IPS-18c (cell line): Measurements from ENCODE around the gene TXNDC2.

ENCODE experiments used
- H3K4me3 ChIP-seq: 2 replicates; pipeline ENCODE4 v1.7.0; 2013; ENCODE audit warnings: low read depth, mild to moderate bottlenecking, low read length, moderate library complexity; ENCODE audit not compliant: insufficient read depth
- H3K9me3 ChIP-seq: one replicate; pipeline ENCODE4 v1.6.1; 2013; ENCODE audit warnings: mild to moderate bottlenecking, low read length, moderate library complexity; ENCODE audit not compliant: control insufficient read depth, insufficient read depth

The TXNDC2 gene

DNA sequence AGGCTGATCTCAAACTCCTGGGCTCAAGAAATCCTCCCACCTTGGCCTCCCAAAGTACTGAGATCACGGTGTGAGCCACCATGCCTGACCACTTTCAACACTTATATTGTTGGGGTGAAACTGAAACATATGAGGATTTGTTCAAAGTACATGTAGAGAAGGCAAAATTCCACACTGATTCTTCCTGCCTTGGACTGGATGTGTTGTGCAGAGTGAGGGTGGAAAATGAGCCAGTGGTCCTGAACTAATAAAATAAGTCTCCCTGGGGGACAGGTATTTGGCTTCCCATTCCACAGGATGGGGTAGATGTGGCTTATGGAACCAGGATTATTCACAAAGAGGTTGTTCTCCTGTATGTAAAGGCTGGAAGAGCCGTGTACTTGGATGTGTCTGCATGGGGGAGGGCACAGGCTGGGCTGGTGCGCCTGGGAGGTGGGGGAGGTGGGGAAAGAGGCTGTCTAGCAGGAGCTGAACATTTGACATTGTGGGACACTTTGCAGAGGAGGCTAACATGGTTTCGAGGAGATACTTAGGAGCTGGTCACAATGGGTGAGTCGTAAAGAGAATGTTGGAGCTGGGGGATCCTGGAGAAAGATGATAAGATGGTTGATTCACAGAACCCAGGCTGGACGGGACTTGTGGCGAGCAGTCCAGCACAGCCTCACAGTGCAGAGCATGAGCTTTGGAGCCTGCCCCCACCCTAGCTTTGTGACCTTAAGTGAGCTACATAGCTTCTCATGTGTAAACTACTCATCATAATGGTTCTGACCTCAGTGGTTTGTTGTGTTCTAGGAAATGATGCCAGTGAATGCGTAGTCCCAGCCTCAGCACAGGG is at the start of gene TXNDC2:
TSS of gene TXNDC2 (plus strand) at position 804 of the 835 bp plus-strand sequence. CDS start 708 bp downstream, outside the sequence.
- peaks cover 2% of the 10 kb centered on the region for H3K9me3 ChIP-seq
- H3K4me3 ChIP-seq = no peak within 1 kb of the TSS

DNA sequence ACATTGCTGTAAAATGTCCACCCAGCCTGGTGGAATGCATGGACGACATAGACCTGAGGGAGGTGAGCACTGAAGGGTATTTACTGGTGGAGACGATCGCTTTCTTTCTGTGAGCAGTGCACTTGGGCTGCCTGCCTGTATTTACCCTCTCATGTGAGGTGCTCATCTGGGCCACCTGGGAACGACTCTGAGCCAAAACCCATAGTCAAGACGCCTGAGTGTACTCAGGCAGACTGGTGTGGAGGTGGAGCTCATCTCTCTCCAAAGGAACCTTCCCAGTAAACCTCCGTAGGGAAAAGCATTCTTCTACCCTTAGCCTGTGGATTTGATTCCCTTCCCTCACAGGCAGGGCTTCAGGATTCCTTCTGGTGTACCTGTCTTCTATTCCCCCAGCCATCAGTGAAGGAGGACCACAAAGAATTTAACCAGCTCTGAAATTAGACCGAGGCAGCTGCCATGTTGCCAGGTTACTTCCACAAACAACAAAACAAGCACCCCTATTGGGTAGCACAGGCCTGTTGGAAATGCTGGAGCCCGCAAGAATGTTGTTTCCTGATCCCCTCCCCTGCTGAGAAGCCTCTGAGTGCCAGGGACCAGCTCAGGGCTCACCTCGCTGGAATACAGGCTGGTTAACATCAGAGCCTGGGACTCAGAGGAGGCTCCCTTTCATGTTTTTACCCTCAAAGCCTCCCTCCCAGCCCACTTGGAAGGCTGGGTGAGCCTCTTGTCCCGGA is 47.5 kb upstream of the TXNDC2 start:
- no peak overlapping the region for H3K4me3 ChIP-seq
- no peaks in the 10 kb centered on the region for H3K9me3 ChIP-seq

DNA sequence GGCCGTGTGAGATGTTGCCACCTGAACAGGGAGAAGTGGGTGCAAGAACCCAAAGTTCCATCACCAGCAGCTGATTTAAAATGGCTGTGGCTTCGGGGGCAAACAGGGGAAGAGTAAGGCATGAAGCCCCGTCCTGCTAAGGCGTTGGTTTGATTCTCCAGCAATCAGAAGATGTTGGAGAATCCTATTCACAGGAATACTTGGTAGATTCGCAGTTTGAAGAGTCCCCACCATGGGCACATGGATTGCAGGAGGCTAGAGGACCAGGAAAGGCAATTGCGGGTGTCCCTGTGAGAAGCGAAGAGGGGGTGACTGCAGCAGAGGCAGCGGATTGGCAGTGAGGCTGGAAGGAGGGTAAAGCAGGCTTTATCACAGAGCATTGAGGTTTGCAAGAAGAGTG is 46.6 kb upstream of the TXNDC2 start:
- Histone ChIP-seq H3K4me3 (no peak overlapping the region), H3K9me3 (no peaks in the 10 kb centered on the region)

DNA sequence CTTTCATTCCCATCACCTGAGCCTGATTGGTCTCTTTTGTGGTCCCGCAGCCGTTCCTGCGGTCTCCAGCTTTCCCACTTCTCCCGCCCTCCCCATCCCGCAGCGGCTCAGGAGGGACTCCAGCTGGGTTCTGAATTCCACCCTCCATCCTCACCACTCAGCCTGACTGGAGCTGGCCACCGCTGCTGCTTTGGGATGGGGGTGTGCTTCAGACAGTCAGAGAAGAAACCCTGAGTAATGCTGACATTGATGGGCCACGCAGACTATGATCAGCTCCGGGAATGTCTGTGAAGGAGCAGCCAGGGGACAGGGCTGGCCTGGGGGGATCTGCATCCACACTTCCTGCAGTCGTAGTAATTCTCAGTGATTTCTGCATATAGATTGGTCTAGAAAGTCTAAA is 45.9 kb upstream of the TXNDC2 start:
- Histone ChIP-seq H3K9me3 (no peaks in the 10 kb centered on the region), H3K4me3 (no peak overlapping the region)

DNA sequence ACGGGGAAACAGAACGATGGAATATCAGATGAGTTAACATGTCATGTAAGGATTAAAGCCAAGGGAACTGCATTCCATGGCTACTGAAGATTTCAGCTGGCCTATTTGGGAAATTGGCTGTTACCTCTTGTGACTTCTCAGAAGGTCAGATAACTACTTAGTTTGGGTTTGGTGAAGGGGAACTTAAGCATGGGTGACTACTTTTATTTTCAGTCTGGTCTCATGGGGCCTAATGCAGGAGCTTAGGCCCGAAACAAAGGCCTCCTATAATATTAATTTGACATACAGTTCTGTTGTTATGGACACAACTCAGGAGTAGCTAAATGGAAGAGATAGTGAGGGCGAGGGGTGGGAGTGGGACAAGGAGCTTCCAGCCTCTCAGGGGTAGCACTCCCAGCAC is 44.0 kb upstream of the TXNDC2 start:
- Histone ChIP-seq H3K9me3 (no peaks in the 10 kb centered on the region), H3K4me3 (no peak overlapping the region)

DNA sequence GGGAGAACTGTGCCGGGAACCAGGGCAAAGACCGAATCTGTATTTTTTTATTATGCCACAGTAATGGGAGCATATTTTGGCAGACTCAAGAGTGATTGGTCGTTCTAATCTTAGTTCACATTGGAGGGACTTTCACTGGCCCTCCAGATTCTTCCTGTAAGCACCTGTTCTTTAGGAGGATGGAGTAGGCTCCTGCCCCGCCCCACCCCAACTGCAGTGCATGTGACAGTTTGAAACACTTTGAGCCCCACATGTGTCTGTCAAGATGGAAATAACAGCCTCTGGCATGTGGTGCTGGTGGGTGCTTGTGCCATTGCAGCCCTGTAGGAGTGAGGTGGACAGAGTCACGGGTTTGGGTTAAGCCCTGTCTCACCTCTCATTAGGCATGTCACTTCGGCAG is 43.3 kb upstream of the TXNDC2 start:
- Histone ChIP-seq H3K9me3 (no peaks in the 10 kb centered on the region), H3K4me3 (no peak overlapping the region)

DNA sequence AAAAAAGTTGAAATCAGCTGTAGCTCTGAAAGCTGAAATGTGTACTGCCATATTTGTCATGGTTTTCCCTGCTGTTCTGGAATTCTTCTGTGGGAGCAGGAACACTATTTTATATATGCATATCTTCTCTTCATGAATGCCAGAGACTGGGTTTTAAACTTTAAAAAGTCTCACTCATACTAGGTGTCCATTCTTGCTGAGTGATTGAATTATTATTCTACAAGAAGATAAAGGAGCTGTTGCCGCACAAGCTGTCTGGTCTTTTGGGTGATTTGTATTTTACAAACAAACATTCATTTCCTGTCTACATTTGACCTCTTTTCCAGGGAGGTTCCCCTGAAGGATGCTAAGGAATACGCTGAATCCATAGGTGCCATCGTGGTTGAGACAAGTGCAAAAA is 40.5 kb upstream of the TXNDC2 start:
- Histone ChIP-seq H3K4me3 (no peak overlapping the region), H3K9me3 (no peaks in the 10 kb centered on the region)

DNA sequence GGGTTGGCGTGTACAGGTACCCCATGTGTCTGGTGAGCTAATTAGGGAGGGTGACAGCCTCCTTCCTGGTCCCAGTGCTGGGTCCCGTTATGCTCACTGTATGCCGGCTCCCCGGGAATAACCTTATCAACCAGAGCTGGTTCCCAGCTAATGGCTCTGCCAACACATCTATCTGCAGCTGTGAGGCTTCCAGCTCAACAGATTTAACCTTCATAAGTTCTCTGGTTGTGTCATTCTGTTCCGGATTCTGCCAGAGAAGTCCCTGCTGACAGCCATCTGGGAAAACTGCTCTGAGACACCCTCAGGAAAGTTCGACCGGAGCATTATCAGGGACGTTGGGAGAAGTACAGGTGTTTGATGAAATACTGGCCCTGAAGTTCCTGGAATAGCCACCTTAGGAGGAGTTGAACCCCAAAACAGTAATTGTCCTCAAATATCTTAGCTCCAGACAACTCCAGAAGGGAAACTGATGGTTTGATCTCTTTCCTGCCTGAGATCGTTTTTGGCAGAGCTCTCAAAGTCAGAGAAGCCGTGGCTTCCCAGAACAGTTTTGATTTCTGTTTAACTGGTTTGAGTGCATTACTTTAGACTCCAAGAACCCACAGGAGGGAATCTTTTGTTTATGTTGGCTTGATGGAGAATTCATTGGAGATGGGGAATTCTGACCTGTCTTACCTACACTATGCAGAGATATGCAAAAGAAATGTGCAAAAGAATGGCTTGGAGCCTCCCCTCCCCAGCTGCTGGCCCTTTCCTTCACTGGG is 39.4 kb upstream of the TXNDC2 start:
- Histone ChIP-seq H3K9me3 (no peaks in the 10 kb centered on the region), H3K4me3 (no peak overlapping the region)

DNA sequence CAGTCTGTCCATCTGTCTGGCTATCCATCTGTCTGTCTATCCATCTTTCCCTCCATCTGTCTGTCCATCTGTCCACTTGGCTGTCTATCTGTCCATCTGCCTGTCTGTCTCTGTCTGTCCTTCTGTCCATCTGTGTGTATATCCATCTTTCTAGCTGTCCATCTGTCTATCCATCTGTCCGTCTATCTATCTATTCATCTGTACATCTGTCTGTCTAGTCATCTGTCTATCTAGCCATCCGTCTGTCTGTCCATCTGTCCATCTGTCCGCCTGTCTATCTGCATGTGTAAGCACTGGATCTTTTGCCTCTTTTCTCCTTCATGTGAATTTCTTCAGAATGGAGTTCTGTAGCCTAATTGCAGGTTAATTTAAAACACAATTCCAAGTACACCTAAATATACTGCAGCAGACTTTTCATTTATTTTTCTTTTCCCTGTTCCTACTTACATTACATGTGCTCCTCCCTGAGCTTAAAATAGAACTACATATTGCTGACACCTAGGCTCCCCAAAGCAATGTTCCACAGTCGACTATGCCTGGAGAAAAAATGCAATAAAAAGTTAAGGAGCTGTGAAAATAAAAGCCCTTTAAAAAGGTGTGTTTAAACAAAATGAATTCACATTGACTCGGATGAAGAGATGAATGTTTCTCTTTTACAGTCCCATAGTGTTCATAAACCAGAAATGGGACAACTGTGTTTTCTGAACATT is 37.4 kb upstream of the TXNDC2 start:
- Histone ChIP-seq H3K4me3 (no peak overlapping the region), H3K9me3 (no peaks in the 10 kb centered on the region)

DNA sequence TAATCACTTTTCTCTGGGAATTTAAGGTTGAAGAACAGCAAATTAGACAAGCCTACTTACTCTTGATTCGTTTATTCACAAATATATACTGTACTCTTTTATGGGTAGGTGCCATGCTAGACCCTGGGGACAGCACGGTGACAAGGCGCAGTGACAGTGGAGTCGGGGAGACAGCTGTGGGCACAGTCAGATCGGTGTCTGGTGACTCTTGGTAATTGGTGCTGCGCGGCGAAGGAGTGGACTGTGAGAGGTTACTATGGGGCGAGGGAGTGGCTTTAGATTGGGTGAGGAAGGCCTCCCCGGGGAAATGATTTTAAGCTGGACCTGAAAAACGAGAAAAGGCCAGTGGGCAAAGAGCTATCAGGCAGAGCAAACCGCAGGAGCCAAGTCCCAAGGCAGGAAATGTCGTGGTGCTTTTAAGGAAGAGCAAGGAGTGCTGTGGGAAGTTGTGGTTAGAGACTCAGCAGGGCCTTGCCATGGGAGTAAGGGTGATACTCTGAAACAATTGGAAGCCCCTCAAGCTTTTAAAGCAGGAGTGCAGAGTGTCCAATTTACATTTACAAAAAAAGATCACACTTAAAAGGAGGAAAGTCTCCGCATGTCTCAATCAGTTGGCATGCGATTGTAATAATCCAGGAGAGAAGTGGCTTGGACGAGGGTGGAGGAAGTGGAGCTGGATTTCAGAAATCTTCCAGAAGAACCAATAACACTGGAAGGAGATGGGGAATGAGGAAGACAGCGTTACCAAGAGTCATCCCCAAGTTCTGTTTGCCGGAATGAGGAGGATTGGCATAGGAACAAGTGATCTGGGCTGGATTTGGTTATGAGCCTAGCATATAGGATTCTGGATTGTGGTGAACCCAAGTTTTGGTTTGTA is 36.1 kb upstream of the TXNDC2 start:
- Histone ChIP-seq H3K4me3 (no peak overlapping the region), H3K9me3 (no peaks in the 10 kb centered on the region)

GRCh38 chr18:9850309-9850708 is 35.5 kb upstream of the TXNDC2 start:
- Histone ChIP-seq H3K4me3 (no peak overlapping the region), H3K9me3 (no peaks in the 10 kb centered on the region)

GRCh38 chr18:9851511-9851910 is 34.3 kb upstream of the TXNDC2 start:
- no peaks in the 10 kb centered on the region for H3K9me3 ChIP-seq
- H3K4me3 ChIP-seq = no peak overlapping the region

DNA sequence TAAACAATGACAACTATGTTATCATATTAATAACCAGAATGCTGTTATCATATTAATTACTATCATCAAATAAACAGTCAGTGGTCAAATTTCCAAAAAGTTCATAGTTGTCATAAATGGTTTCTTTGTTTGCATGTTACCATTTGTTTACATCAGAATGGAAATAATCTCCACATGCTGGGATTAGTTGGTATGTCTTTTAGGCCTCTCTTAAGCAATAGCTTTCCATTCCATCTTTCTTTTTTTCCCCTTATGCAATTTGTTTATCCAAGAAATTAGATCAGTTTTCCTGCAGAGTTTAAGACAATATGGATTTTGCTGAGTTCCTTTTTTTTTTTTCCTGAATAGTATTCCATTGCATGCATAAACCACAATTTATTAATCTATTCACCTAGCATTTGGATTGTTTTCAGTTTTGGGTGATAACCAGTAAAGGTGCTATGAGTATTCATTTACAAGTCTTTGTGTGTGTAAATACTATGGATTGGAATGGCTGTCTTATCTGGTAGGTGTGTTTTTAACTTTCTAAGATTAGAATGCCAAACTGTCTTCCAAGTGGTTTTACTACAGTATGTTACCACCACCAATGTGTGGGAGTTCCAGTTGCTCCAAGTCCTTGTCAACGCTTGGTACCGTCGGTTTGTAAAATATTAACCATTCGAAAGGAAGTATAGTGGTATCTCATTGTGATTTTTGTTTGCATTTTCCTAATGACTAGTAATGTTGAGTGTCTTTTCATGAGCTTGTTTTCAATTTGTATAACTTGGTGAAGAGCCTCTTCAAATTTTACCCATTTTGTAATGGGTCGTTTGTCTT is 33.3 kb upstream of the TXNDC2 start:
- no peak overlapping the region for H3K4me3 ChIP-seq

DNA sequence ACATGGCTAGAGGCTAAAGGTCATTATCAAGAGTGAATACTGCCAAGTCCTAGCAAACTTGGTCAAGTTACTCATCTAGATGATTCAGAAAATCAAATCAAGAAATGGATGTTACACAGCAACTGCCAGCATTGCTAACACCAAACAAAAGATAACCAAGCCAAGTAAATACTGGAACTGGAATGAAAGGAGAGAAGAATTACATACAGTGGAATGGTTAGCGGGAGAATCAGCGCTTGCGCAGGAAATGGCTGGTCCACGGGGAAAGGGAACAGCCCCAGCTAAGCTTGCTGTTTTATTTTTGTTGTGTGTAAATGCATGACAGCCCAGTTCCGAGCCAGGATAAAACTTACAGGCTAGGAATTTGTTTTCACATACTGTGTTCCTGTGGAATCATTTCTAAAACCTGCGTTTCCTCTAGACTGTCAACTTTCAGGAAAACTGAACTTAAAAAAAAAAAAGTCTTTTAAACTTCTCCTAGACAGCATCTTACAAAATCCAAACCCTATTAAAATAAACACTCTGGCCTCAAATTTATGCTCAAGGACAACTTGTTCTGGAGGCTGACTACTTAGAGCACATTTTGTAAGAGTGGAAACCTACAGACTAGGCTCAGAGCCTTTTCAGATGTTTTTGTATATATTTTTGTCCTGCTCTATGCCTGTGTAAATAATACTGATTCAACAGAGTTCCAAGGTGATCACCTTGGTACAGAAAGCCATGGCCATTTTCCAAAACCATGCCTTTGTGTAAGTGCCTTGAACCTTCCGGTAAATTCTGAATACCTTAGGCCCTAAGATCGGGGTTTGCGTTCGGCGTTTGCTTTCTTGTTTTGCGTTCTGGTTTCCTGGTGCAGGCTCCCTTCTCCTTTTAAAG is 30.7 kb upstream of the TXNDC2 start:
- Histone ChIP-seq H3K9me3 (no peaks in the 10 kb centered on the region), H3K4me3 (no peak overlapping the region)

More for the DNA sequence above, 33.3 kb upstream of the TXNDC2 start:
- no peaks in the 10 kb centered on the region for H3K9me3 ChIP-seq

DNA sequence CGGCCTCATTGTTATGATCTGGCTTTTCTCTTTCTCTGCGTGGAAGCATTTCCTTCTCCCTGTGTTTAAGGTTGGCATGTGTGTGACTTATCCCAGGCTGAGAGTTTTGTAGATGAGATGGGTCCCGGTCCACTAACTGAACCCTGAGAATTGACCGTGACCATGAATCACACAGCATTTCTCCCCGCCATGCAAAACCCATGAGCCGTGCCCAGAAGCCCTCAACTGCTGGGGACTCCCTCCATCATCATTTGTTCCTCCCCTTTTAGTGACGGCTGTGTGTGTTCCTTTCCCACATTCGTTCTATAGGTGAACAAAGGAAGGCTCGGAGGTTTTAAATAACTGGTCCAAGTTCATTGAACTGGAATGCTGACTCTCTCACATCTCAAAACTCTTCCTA is 30.1 kb upstream of the TXNDC2 start:
- no peaks in the 10 kb centered on the region for H3K9me3 ChIP-seq

More for the DNA sequence above, 30.1 kb upstream of the TXNDC2 start:
- H3K4me3 ChIP-seq = no peak overlapping the region
